HEK293T (cell line): ENCODE results near the gene GATAD2A.

Experiments used
- CTCF ChIA-PET: fragments of 350-600 bp; formaldehyde crosslinking; extraction: SDS; loops from one replicate; lab custom pipeline; 2021; ENCODE audit warnings: antibody characterized with exemption, inconsistent platforms; lab: Yijun Ruan, JAX
- POLR2A ChIA-PET: fragments of 350-600 bp; formaldehyde crosslinking; extraction: SDS; loops from one replicate; lab custom pipeline; 2020; ENCODE audit warnings: antibody characterized with exemption, inconsistent platforms; lab: Yijun Ruan, JAX
- DNase-seq: peaks from one replicate; pipeline ENCODE4 v3.0.0; 2012; ENCODE audit warnings: mixed read lengths; ENCODE audit errors: extremely low spot score
- ARNT ChIP-seq: fragments of 450-650 bp; IDR thresholded peaks from 2 replicates; pipeline ENCODE4 v1.6.1; 2017; ENCODE audit warnings: mild to moderate bottlenecking
- BHLHE40 ChIP-seq: fragments of 450-650 bp; IDR thresholded peaks from 2 replicates; pipeline ENCODE4 v1.6.1; 2016; ENCODE audit warnings: mild to moderate bottlenecking, moderate library complexity, borderline replicate concordance
- CTBP1 ChIP-seq: fragments of 450-650 bp; IDR thresholded peaks from 2 replicates; pipeline ENCODE4 v1.6.1; 2016; ENCODE audit warnings: borderline replicate concordance
- ELF4 ChIP-seq: fragments of 450-650 bp; IDR thresholded peaks from 2 replicates; pipeline ENCODE4 v1.6.1; 2017; ENCODE audit warnings: antibody characterized with exemption
- FOXA1 ChIP-seq: fragments of 450-650 bp; IDR thresholded peaks from 2 replicates; pipeline ENCODE4 v1.6.1; 2016; ENCODE audit warnings: mild to moderate bottlenecking
- FOXK2 ChIP-seq: fragments of 450-650 bp; IDR thresholded peaks from 2 replicates; pipeline ENCODE4 v1.6.1; 2016; ENCODE audit warnings: mild to moderate bottlenecking
- FOXM1 ChIP-seq: fragments of 450-650 bp; IDR thresholded peaks from 2 replicates; pipeline ENCODE4 v1.6.1; 2017; ENCODE audit warnings: mild to moderate bottlenecking, borderline replicate concordance
- HDGF ChIP-seq: fragments of 450-650 bp; IDR thresholded peaks from 2 replicates; pipeline ENCODE4 v1.6.1; 2017; ENCODE audit warnings: antibody characterized with exemption, borderline replicate concordance
- L3MBTL2 ChIP-seq: fragments of 450-650 bp; conservative IDR thresholded peaks from 2 replicates; pipeline ENCODE4 v1.6.1; 2016; ENCODE audit warnings: mild to moderate bottlenecking
- LEF1 ChIP-seq: fragments of 450-650 bp; IDR thresholded peaks from 2 replicates; pipeline ENCODE4 v1.6.1; 2017; ENCODE audit warnings: mild to moderate bottlenecking, borderline replicate concordance
- NFRKB ChIP-seq: fragments of 450-650 bp; IDR thresholded peaks from 2 replicates; pipeline ENCODE4 v1.6.1; 2016; ENCODE audit warnings: mild to moderate bottlenecking, moderate library complexity
- SP1 ChIP-seq: fragments of 450-650 bp; IDR thresholded peaks from 2 replicates; pipeline ENCODE4 v1.6.1; 2017
- SUZ12 ChIP-seq: fragments of 450-650 bp; IDR thresholded peaks from 2 replicates; pipeline ENCODE4 v1.6.1; 2016; ENCODE audit warnings: mild to moderate bottlenecking
- TARDBP ChIP-seq: fragments of 450-650 bp; IDR thresholded peaks from 2 replicates; pipeline ENCODE4 v1.6.1; 2016
- ZNF384 ChIP-seq: fragments of 450-650 bp; IDR thresholded peaks from 2 replicates; pipeline ENCODE4 v1.6.1; 2016
- TF ChIP-seq, protein P1 (sequence below): fragments of 450-650 bp; IDR thresholded peaks from 2 replicates; pipeline ENCODE4 v1.6.1; 2016

GATAD2A gene

GRCh38 chr19:19553670-19554069 lies 148.2 kb downstream of the GATAD2A start:
- no peak for TF ChIP-seq HDGF
- no peak for TF ChIP-seq ARNT
- no peak for TF ChIP-seq BHLHE40
- no peak for TF ChIP-seq ELF4
- TF ChIP-seq CTBP1, result no peak
- no peak for TF ChIP-seq SP1
- TF ChIP-seq SUZ12, result no peak
- TF ChIP-seq L3MBTL2, result no peak
- no peak for TF ChIP-seq ZNF384
- TF ChIP-seq, protein P1, sequence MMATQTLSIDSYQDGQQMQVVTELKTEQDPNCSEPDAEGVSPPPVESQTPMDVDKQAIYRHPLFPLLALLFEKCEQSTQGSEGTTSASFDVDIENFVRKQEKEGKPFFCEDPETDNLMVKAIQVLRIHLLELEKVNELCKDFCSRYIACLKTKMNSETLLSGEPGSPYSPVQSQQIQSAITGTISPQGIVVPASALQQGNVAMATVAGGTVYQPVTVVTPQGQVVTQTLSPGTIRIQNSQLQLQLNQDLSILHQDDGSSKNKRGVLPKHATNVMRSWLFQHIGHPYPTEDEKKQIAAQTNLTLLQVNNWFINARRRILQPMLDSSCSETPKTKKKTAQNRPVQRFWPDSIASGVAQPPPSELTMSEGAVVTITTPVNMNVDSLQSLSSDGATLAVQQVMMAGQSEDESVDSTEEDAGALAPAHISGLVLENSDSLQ, result no peak
- no peak for TF ChIP-seq NFRKB
- no peak for TF ChIP-seq FOXA1
- TF ChIP-seq LEF1, result no peak
- TF ChIP-seq FOXM1, result no peak
- TF ChIP-seq FOXK2, result no peak
- no peak for TF ChIP-seq TARDBP
- ChIA-PET POLR2A (interaction anchor here (0.7 to 1.1 kb wide), 2 partner anchors 21 to 38 kb away, joined by 3 to 6 read pairs; partner anchors contain the start of genes NDUFA13 and TSSK6), CTCF (interaction anchor here (0.6 to 5.1 kb wide), 11 partner anchors 9 to 95 kb away, joined by 3 to 40 read pairs (median 4); partner anchors contain the start of gene GMIP)
- no peak for DNase-seq

DNA sequence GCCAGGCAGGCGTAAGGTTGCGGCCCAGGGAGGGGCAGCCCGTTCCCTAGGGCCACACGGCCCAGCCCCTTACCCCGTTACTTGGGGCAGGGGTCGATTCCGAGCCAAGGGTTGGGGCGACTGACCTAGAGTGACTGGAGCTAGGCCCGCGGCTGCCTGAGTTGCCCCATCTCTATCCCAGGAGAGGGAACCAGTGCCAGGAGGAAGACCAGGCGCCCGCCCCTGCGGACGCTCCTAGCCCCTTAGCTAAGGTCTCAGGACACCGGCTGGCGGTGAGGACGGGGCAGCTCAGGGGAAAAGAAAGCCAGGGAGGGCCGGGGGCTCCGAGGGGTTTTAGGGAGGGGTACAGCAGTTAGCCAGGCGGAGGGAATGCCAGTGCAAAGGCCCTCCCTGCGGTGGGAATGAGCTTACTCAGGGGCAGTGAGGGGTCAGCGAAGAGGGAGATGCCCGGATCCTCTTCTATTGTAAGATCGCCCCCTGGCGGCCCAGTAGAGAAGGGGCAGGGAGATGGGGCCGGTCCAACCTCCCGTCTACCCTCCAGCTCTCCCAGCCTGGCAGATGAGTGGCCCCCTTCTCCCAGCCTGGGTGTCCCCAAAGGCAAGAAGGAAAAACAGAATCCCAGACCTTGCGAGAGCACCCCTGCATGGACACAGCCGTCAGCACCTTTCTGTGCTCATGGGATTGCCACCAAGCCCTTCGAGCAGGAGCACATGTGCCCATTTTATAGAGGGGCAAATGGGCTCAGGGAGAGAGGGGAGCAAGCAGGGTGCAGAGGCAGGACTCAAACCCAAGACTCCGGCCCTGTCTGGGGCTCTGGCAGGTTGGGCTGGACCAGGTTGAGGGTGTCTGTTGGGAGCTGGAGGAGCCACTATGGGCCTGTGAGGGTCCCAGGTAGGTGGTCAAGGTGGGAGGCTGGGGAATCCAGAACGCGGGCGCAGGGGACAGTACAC lies 148.9 kb downstream of the GATAD2A start:
- TF ChIP-seq, protein P1, result no peak
- TF ChIP-seq NFRKB (no peak), ELF4 (no peak), FOXM1 (no peak)
- POLR2A ChIA-PET, result interaction anchor here (0.7 to 1.1 kb wide), 2 partner anchors 22 to 38 kb away, joined by 3 to 6 read pairs; partner anchors contain the start of genes NDUFA13 and TSSK6
- CTCF ChIA-PET, result interaction anchor here (0.6 to 5.1 kb wide), 14 partner anchors 9 to 321 kb away, joined by 3 to 40 read pairs (median 4); partner anchors contain the start of gene GMIP
- peak; percentile 85 for DNase-seq

GRCh38 chr19:19558055-19558454 lies 152.6 kb downstream of the GATAD2A start:
- CTCF ChIA-PET, result no interaction called here
- POLR2A ChIA-PET, result no interaction called here
- no peak for DNase-seq
- no peak for TF ChIP-seq CTBP1
- no peak for TF ChIP-seq NFRKB
- no peak for TF ChIP-seq ARNT
